Stimulated activated CD4-positive, alpha-beta T cell treated with anti-CD3 and anti-CD28 coated beads, Interleukin-12 subunit alpha, Interleukin-12 subunit beta, amount 100 ng/mL, for 48 hours (primary cell): ENCODE data around the gene NPRL2.

Experiments
- DNase-seq, 3 donors: peaks; one replicate each; pipeline ENCODE4 v3.0.0-alpha.2; 2020; ENCODE audit warnings: low read depth in 2 of 3, low spot score in 1 of 3

Gene NPRL2

GRCh38 chr3:50350213-50350526, 405 bp downstream of the NPRL2 start:
- no peak for DNase-seq

- peak in 2 of 3 donors; percentile 61 to 62 for DNase-seq
These were observed 3.3 kb downstream of the NPRL2 start for GRCh38 chr3:50347187-50347813.

GRCh38 chr3:50345586-50346234, 4.9 kb downstream of the NPRL2 start, which contains the start of gene ZMYND10:
Gene ZMYND10 (minus strand): TSS chr3:50345732. CDS start chr3:50345579, 153 bp downstream.
- peak; percentile 53 to 73 (median 63) for DNase-seq

- DNase-seq: no peak
These were observed 5.6 kb downstream of the NPRL2 start for GRCh38 chr3:50345008-50345407.

- DNase-seq: no peak
These were observed 7.6 kb downstream of the NPRL2 start for GRCh38 chr3:50342813-50343633.

- DNase-seq: no peak
These were observed 8.5 kb downstream of the NPRL2 start for GRCh38 chr3:50341996-50342650.

GRCh38 chr3:50341537-50341936, 9.0 kb downstream of the NPRL2 start:
- no peak for DNase-seq

GRCh38 chr3:50340448-50341329, 9.9 kb downstream of the NPRL2 start, which contains the start of gene RASSF1:
Gene RASSF1 (minus strand): TSS chr3:50340836. CDS start chr3:50340805, 31 bp downstream.
- DNase-seq: peak; percentile 53 to 74 (median 57)

- DNase-seq: no peak
These were observed 10.5 kb downstream of the NPRL2 start for GRCh38 chr3:50340147-50340447.

GRCh38 chr3:50339485-50340146, 11.0 kb downstream of the NPRL2 start:
- no peak for DNase-seq

GRCh38 chr3:50338965-50339364, 11.6 kb downstream of the NPRL2 start:
- DNase-seq: no peak

GRCh38 chr3:50337175-50337861, 13.3 kb downstream of the NPRL2 start:
- DNase-seq: peak; percentile 94 to 97 (median 95)

GRCh38 chr3:50336452-50337174, 14.0 kb downstream of the NPRL2 start:
- peak in 1 of 3 donors; percentile 44 for DNase-seq

GRCh38 chr3:50334339-50335075, 16.1 kb downstream of the NPRL2 start:
- DNase-seq: no peak

- no peak for DNase-seq
These were observed 16.7 kb downstream of the NPRL2 start for GRCh38 chr3:50333744-50334328.

GRCh38 chr3:50331364-50331907, 19.1 kb downstream of the NPRL2 start:
- DNase-seq: no peak

- DNase-seq: no peak
These were observed 20.2 kb downstream of the NPRL2 start for GRCh38 chr3:50330330-50330729.
